Smooth muscle cell (in vitro differentiated cells): ENCODE results near the gene PTPN20. TPM values are rescaled to one million over a fixed set of nuclear protein-coding genes. Genes with fewer than 3 reads are reported as not detected.
"Not testable (repeated sequence)": the region's sequence is repeated elsewhere in the genome, so short reads cannot be mapped to it uniquely, and the experiment has no call there.

Source experiments
- DNase-seq: peaks from one replicate; lab custom pipeline; 2025; ENCODE audit not compliant: unreplicated experiment; lab: John Stamatoyannopoulos, UW
- H2AFZ ChIP-seq: fragments of 200-600 bp; sonication (generic); 2 replicates; pipeline ENCODE4 v1.6.0; 2016; ENCODE audit warnings: antibody characterized with exemption, low read depth, mild to moderate bottlenecking
- H3F3A ChIP-seq: fragments of 200-600 bp; sonication (generic); 2 replicates; pipeline ENCODE4 v1.6.0; 2017; ENCODE audit warnings: antibody characterized with exemption, low read depth
- H3K27ac ChIP-seq: fragments of 200-600 bp; sonication (generic); 2 replicates; pipeline ENCODE4 v1.5.1; 2016; ENCODE audit warnings: low read depth, mild to moderate bottlenecking
- H3K27me3 ChIP-seq: fragments of 200-600 bp; sonication (generic); 2 replicates; pipeline ENCODE4 v1.6.1; 2016; ENCODE audit warnings: low read depth, mild to moderate bottlenecking
- H3K36me3 ChIP-seq: fragments of 200-600 bp; sonication (generic); 2 replicates; pipeline ENCODE4 v1.5.1; 2016; ENCODE audit warnings: low read depth
- H3K4me1 ChIP-seq: fragments of 200-600 bp; sonication (generic); 2 replicates; pipeline ENCODE4 v1.5.1; 2016; ENCODE audit warnings: low read depth
- H3K4me2 ChIP-seq: fragments of 200-600 bp; sonication (generic); 2 replicates; pipeline ENCODE4 v1.6.0; 2016; ENCODE audit warnings: mild to moderate bottlenecking
- H3K4me3 ChIP-seq: fragments of 200-600 bp; sonication (generic); 2 replicates; pipeline ENCODE4 v1.5.1; 2016; ENCODE audit warnings: mild to moderate bottlenecking
- H3K79me2 ChIP-seq: fragments of 200-600 bp; sonication (generic); 2 replicates; pipeline ENCODE4 v1.6.0; 2016; ENCODE audit warnings: low read depth, mild to moderate bottlenecking
- H3K9ac ChIP-seq: fragments of 200-600 bp; sonication (generic); 2 replicates; pipeline ENCODE4 v1.6.0; 2016; ENCODE audit warnings: low read depth
- H3K9me3 ChIP-seq: fragments of 200-600 bp; sonication (generic); replicated peaks from 2 replicates; pipeline ENCODE4 v1.5.1; 2016; ENCODE audit warnings: low read depth
- H4K20me1 ChIP-seq: fragments of 200-600 bp; sonication (generic); 2 replicates; pipeline ENCODE4 v1.6.0; 2016; ENCODE audit warnings: low read depth
- WGBS: methylation state at CpG from one replicate; pipeline ENCODE4 v1.1.7; 2016; ENCODE audit warnings: low lambda C conversion rate; 5-methylcytosine and 5-hydroxymethylcytosine counted together
- polyA plus RNA-seq: library from polyadenylated mRNA; unstranded; fragments of >200 nt; fragmentation: Nextera tagmentation; extraction: Ambion mirVana; gene quantifications from 2 replicates; pipeline ENCODE4 v1.2.1, GENCODE V29; 2016
- total RNA-seq: library from RNA; depleted of rRNA; stranded (reverse); fragments of >200 nt; gene quantifications from 2 replicates; pipeline ENCODE4 v1.2.3, GENCODE V29; 2014

PTPN20 gene
- total RNA-seq (not detected in 2 replicates), polyA plus RNA-seq (not detected in 2 replicates)

DNA sequence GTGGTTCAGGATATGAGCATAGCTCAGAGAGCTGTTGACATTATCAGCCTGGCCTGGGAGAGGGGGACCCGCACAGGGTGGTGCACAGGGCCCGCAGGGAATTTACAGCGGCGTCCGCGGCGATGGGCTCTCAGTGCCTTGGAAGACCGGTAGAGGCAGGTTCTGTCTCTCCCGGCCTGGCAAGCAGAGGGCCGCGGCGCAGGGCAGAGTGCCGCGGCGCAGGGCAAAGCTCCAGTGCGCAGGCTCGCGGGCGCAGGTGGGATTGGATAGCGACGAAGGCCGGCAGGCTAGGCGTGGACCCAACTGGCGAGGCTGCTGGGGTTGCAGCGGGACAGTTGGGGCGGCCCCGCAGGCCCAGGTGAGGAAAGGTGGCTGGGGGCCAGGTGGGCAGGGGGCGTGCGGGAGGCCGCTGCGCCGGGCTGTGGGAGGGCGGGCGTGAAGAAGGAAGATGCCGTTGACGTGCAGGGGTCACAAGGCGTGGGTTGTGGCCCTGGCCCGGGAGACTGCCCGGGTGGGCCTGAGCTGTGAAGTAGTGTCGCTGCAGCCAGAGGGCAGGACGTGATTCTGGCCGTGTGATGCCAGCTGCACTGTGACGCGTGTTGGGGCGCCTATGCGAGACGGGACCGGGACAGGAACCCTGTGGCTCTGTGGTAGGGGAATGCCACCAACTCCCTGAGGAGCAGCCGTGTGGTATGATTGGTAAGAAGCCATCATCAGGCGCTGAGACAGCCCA lies at the start of gene PTPN20:
TSS of gene PTPN20 (plus strand) at position 285 of the 733 bp plus-strand sequence. CDS start 21,072 bp downstream, outside the sequence.
- not testable (repeated sequence) for H4K20me1 ChIP-seq, H3K4me3 ChIP-seq, H3K4me2 ChIP-seq, H3K4me1 ChIP-seq, H3K36me3 ChIP-seq, DNase-seq, H2AFZ ChIP-seq, H3F3A ChIP-seq, H3K27me3 ChIP-seq, H3K9me3 ChIP-seq, H3K27ac ChIP-seq, H3K9ac ChIP-seq, H3K79me2 ChIP-seq
- 91% methylated on average over 21 of the region's 50 CpGs for WGBS

- H3K4me2 ChIP-seq, H3K9me3 ChIP-seq, H3F3A ChIP-seq: not testable (repeated sequence)
Observed at GRCh38 chr10:46869716-46870115, 41.5 kb upstream of the PTPN20 start.

DNA sequence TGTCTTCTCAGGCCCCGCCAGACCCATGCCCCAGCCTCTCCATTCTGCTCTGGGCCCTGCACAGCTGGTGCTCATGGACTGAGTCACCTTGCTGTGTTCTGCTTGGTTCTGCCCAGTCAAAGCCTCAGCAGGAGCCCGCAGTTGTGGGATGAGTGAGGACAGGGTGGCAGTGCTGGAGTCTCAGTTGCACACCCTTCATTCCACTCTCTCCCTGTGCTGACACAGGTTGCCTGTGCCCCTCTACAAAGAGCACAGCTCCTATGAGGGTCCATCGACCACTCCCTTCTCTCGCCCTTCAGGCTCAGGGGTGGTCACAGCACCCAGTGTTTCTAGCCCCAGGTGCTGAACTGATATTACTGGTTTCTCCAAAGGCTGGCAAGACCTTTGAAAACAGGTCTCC lies 39.6 kb upstream of the PTPN20 start:
- H3K4me2 ChIP-seq, H3K4me1 ChIP-seq, H4K20me1 ChIP-seq, H3K9ac ChIP-seq, H3K4me3 ChIP-seq, H3K27me3 ChIP-seq, H3K79me2 ChIP-seq, DNase-seq, H3F3A ChIP-seq, H3K27ac ChIP-seq, H3K36me3 ChIP-seq, H2AFZ ChIP-seq, H3K9me3 ChIP-seq: not testable (repeated sequence)
- 93% methylated on average over 4 of the region's 4 CpGs for WGBS

More at GRCh38 chr10:46869716-46870115, 41.5 kb upstream of the PTPN20 start:
- not testable (repeated sequence) for H3K4me1 ChIP-seq, H4K20me1 ChIP-seq, H2AFZ ChIP-seq, H3K4me3 ChIP-seq, H3K27me3 ChIP-seq, H3K36me3 ChIP-seq, H3K79me2 ChIP-seq, H3K9ac ChIP-seq, H3K27ac ChIP-seq, DNase-seq

- not testable (repeated sequence) for H3K27ac ChIP-seq, H2AFZ ChIP-seq, H3K36me3 ChIP-seq, H4K20me1 ChIP-seq, H3K79me2 ChIP-seq, DNase-seq, H3F3A ChIP-seq, H3K4me3 ChIP-seq, H3K9me3 ChIP-seq, H3K27me3 ChIP-seq, H3K9ac ChIP-seq, H3K4me1 ChIP-seq, H3K4me2 ChIP-seq
- 85% methylated on average over 4 of the region's 6 CpGs for WGBS
Observed at GRCh38 chr10:46875304-46875703, 35.9 kb upstream of the PTPN20 start.

- not testable (repeated sequence) for H3F3A ChIP-seq, H3K9ac ChIP-seq, H4K20me1 ChIP-seq, H3K27ac ChIP-seq, H3K9me3 ChIP-seq, H3K4me1 ChIP-seq, H3K4me3 ChIP-seq, H3K4me2 ChIP-seq, DNase-seq, H2AFZ ChIP-seq, H3K36me3 ChIP-seq, H3K27me3 ChIP-seq, H3K79me2 ChIP-seq
- 94% methylated on average over 4 of the region's 5 CpGs for WGBS
Observed at GRCh38 chr10:46876773-46877172, 34.5 kb upstream of the PTPN20 start.

GRCh38 chr10:46878761-46879160 lies 32.5 kb upstream of the PTPN20 start:
- H3K27me3 ChIP-seq, DNase-seq: not testable (repeated sequence)
- 86% methylated on average over 7 of the region's 7 CpGs for WGBS

More at GRCh38 chr10:46878761-46879160, 32.5 kb upstream of the PTPN20 start:
- H3K79me2 ChIP-seq, H3K4me1 ChIP-seq, H3K9me3 ChIP-seq, H3K36me3 ChIP-seq, H2AFZ ChIP-seq, H3K9ac ChIP-seq, H4K20me1 ChIP-seq, H3K4me2 ChIP-seq, H3F3A ChIP-seq, H3K4me3 ChIP-seq, H3K27ac ChIP-seq: not testable (repeated sequence)
